Effector CD4-positive, alpha-beta T cell (primary cell): ENCODE results near the gene C5orf58.

Experiments used
- DNase-seq: peaks from one replicate; pipeline ENCODE4 v3.0.0-alpha.2; 2020

The C5orf58 gene

GRCh38 chr5:170261528-170262043 is 28.8 kb downstream of the C5orf58 start:
- DNase-seq = no peak

GRCh38 chr5:170262061-170263045 is 29.6 kb downstream of the C5orf58 start:
- DNase-seq = peak; percentile 46

- no peak for DNase-seq
Observed at GRCh38 chr5:170263906-170264305, 31.1 kb downstream of the C5orf58 start.

DNA sequence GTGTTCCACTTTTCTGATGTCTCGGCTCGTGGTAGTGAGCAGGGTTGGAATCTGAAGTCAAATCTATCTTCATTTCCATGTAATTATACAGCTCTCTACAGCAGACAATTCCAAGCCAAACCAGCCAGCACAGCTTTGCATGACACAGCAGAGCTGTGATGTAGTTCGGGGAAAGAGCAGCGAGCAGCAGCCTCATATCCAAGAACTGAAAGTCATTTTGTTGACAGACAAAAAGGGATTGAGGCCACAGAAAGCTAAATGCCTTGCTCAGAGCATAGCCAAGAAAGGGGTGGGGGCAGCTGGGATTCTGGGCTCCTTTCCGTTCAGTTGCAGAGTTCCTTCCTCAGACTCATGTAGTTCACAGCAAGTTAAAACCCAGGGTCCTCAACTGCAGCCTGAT is 32.7 kb downstream of the C5orf58 start:
- no peak for DNase-seq

DNA sequence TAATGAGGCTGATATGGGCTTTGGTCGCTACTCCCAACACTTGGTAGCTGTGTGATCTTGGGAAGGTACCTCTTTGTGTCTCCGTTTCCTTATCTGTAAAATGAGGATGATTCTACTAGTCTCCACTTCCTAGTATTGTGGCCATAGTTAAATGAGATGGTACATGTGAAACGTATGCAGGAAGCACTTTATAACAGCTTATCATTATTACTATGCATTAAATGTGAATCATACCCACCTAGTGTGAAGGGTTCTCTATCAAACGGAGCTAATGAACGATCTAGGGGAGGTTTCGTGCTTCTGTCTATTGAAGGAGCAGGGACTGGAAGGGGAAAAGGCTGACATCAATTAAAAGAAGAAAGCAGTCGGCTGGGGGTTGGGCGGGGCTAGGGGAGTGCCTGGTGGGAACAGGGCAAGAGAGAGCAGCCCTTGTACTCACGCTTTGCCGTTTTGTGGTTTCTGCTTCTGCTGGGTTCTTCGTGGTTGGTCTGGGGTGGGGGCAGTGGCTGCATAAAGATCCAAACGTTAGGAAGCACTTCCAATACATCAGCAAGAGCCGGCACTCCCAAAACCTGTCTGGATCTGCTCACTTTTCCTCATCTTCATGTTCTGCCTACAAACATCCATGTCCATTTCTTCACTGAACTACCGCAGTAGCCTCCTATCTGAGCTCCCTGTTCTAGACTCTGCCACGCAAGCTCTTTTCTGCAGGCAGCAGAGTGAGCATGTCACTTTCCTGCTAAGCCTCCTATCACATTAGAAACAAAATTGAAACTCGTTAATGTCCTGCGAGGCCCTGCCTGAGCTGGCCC is 34.0 kb downstream of the C5orf58 start:
- peak; percentile 54 for DNase-seq

DNA sequence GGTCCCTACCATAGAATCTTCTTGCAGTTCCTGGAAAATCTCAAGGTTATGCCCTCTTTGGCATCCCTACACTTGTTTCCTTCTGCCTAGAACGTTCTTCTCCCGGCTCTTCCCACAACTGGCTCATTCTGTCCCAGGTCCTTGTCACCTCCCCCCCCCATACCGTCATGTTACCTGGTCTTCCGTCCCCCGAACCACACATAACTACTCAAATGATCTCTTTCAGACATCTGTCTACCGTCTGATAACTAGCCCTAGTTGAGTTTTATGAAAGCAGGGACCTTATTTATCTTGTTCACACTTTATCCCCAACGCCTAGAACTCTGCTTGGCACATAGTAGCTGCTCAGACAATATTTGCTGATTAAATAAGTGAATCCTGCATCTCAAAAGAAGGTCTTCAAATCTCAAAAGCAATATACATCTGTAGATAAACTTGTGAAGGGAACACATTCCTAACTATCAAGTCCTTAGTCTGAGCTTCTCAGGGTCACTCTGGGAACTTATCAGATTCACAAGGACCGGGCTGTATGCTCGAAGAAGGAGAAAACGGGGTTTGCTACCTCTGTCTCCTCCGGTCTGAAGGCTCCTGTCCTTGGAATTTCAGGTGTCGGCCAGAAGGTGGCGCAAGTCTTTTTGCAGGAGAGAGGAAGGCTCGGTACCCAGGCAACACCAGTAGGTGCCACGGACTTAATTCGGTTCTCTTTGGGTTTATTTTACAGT is 34.8 kb downstream of the C5orf58 start:
- DNase-seq = peak; percentile 77

- DNase-seq = no peak
Observed at GRCh38 chr5:170268153-170268689, 35.4 kb downstream of the C5orf58 start.

DNA sequence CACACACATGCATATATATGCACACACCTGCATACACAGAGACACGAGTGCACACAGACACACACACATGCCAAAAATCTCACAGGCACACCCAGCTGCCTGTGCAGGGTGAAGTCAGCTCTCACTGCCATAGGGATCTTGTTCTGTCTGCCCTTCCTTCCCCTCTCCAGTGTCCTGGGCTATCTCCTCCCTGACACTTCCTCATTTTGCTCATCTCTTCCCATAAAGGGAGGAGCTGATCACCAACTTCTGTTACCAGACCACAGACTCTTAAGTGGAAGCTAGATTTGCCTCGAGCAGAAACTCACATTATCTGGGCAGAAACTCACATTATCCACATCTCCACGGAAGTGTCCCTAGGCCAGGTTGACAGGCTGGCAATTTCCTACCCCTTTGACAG is 36.1 kb downstream of the C5orf58 start:
- no peak for DNase-seq

DNA sequence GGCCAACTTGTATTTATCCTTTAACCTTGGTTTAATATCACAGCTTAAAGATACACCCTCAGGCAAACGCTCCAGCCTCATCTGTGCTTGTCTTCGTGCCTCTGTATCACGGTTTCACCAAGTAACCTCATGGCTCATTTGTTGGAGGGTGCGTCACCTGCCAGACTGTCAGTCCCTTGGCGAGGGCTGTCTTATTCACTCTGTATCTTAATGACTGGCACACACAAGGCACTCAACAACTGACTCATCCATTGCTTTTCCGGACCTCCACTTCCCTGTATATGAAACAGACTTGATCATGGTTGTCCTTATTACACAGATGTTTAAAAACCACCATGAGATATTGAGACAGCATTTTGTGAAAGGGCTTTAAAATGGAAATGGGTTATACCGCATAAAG is 36.8 kb downstream of the C5orf58 start:
- peak; percentile 51 for DNase-seq

DNA sequence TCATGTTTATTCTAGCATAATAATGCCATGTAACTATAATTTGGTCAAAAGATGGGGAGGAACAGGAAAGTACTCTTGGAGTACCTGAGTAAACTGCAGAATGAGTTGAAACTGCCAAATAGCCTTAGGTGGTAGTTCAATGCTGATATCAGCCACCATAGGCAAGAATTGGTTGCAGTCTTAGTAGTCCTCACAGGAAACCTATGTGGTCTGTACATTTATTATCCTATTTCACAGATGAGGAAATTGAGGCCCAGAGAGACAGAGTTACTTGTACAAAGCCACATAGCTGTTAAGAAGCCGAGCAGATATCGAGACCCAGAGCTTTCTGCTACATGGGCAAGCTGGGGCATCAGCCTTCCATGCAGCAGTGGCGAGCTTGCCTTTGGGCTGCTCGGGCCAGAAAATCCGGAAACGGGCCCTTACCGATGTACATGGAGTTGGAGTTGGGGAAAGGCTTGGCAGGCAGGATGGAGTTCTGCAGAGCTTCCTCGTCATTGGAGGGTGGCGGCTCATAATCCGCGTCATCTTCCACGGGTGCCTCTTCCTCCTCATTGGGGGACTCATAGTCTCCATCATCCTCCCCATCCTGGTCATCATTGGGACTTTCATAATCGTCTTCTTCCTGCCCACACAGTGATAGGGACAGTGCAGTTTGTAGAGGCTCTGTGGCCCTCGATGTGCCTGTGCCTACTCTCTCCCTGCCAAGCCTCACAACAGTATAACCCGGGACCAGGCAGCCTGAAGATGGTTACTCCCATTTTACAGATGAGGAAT is 37.7 kb downstream of the C5orf58 start:
- DNase-seq = no peak

DNA sequence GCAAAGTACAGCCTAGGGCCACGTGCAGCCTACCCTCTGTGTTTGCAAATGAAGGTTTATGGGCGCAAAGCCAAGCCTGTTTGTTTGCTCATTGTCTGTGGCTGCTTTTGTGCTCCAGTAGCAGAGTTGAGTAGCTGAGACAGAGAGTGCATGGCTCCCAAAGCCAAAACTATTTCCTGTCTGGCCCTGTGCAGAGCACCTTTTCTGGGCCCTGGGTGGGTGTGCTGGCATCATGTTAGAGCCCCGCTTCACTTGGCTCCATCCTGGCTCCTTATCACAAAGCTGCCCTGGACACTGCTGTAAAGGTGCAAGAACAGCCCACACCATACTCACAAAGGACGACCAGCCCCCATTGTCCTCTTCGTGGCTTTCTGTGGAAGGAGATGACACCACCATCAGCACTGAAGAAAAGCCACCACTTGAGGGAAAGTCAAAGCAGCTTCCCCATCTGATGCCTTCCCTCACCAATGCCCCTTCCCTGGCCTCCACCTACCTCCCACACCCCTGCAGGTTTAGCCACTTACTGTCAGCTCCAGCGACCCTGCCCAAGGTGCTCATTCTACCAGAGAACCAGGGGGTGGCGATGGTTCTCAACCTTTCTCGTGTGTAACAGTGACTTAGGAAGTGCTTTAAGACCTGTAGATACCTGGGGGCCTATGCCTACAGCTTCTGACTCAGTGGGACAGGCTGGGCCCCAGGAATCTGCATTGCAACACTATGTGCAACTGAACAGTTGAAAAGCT is 41.4 kb downstream of the C5orf58 start:
- DNase-seq = peak; percentile 59

DNA sequence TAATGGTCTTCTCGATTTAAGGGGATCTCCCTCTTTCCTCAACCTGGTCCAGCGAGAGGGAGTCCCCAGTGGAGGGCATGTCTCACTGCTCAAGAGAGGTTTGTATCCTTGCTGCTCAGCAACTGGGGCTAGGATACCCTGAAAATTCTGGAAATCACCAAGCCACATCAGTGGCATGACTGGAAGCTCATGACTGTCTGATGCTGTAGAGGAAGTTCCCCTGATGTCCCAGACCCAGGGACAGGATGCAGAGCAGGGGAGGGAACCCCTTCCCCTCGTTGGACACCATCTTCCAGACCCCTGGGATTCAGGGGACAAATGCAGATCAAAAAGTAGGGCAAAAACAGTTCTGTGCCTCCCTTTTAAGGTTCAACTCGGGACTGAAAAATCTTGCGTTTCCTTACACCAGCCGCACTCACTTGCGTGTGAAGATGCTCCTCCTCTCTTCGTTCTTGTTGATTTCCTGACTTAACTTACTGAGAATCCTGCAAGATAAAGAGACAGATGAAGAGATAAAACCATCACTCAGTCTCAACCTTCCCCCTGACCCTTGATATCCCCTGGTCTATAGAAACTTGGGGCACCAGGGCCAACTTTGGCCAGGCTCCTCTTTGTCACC is 42.7 kb downstream of the C5orf58 start:
- DNase-seq = peak; percentile 64

DNA sequence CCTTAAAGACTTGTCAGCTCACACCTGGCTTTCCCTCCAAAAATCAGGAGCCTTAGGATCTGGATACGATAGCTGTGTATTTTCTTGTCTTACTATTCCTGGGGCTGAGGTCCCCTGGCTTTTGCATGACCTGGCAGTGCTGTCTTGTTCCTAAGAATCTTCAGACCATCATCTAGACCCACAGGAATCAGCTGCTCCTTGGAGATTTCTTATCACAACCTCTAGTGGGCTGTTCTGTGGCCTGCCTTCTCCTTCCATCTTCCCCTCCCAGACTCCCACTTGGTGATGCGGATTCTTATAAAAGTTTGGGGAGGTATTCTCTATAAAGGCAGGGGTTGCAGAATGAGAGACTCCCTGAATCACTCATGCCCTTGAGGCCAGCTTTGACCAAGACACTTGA is 43.4 kb downstream of the C5orf58 start:
- no peak for DNase-seq

DNA sequence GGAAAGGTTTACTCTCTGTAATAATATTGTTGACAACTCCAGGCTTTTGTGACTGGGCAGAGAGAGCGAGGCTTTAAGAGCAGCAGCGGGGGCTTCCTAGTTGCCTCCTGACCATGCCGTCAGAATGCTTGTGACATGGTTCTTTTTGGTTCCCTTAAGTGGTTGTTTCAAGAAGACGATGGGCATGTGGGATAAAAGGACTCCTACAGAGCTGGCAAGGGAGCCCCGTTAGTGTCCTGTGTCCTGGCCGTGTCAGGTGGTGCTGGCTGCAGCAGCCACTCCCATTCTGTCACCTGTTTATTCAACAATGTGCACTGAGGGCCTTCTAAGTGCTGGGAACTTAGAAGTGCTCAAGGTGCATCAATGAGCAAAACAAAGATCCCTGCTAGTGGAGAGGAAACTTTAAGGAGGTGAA is 45.1 kb downstream of the C5orf58 start:
- DNase-seq = no peak

GRCh38 chr5:170278611-170279458 is 46.0 kb downstream of the C5orf58 start:
- peak; percentile 82 for DNase-seq

DNA sequence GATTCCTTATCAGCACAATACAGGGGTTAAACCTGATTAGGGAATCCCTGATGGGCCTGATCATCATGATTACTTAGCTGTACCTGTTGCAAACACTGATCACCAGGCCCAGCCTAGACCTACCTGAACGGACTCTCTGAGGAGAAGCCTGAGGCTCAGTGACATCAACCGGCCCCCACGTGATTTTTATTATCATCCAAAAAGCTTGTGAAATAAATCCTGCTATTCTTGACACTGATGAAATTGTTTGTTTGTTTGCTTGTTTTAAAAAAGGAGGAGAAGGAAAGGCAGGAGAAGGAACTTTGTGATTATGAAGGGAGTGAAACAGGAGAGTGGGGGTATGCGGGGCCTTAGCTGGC is 46.7 kb downstream of the C5orf58 start:
- no peak for DNase-seq

- DNase-seq = no peak
Observed at GRCh38 chr5:170280011-170280493, 47.3 kb downstream of the C5orf58 start.

DNA sequence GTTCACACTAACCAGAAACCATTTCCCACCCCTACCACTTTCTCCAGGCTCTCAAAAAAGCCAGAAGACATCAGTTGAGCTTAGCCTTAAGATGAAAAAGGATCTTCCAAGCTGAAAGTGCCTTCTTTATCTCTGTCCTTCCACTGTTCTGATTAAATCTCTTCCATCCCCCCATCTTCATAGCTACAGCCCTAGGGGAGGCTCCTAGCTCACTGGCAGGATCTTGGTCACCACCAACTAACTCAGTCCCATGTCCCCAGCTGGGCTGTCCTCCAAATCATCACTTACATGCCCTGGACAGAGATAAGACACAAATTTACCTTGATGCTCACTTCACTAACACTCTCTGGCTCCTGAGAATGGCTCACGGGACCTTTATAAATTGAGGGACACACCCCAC is 50.5 kb downstream of the C5orf58 start:
- DNase-seq = no peak

- DNase-seq = no peak
Observed at GRCh38 chr5:170284231-170284630, 51.4 kb downstream of the C5orf58 start.
